ENCODE data around the gene SAP30BP.

- peak; percentile 18 for TF ChIP-seq CTCF (IDR thresholded peaks at IDR 0.05)
- TF ChIP-seq EZH2 (IDR thresholded peaks at IDR 0.05): no peak
- TF ChIP-seq EZH2phosphoT487 (IDR thresholded peaks at IDR 0.05): no peak
Observed at GRCh38 chr17:75694536-75694935, 27.4 kb downstream of the SAP30BP start.

Data from neural progenitor cell (in vitro differentiated cells).